ENCODE data around the gene C6. TPM values are rescaled to one million over a fixed set of nuclear protein-coding genes. Genes with fewer than 3 reads are reported as not detected.

Gene C6
- total RNA-seq, 1 donor, result 0.27 TPM

DNA sequence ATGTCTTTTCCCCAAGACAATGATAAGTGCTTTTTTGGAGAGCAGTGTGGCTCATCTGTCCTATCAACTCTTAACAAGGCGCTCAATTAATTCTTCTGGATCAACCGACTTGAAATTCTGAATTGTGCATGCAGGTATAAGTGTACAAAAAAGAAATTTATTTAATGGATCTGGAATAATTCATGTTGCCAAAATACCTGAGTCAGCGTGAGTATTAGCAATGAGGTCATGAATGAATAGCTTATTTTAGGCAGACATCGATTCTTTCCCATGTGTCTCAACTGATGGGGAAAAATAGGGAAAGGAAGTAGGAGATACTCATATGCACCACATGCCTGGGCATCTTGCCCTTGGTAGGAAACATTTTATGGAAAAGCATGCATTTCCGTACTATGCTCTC is 68.0 kb downstream of the C6 start:
- TF ChIP-seq, protein P1, sequence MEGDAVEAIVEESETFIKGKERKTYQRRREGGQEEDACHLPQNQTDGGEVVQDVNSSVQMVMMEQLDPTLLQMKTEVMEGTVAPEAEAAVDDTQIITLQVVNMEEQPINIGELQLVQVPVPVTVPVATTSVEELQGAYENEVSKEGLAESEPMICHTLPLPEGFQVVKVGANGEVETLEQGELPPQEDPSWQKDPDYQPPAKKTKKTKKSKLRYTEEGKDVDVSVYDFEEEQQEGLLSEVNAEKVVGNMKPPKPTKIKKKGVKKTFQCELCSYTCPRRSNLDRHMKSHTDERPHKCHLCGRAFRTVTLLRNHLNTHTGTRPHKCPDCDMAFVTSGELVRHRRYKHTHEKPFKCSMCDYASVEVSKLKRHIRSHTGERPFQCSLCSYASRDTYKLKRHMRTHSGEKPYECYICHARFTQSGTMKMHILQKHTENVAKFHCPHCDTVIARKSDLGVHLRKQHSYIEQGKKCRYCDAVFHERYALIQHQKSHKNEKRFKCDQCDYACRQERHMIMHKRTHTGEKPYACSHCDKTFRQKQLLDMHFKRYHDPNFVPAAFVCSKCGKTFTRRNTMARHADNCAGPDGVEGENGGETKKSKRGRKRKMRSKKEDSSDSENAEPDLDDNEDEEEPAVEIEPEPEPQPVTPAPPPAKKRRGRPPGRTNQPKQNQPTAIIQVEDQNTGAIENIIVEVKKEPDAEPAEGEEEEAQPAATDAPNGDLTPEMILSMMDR (IDR thresholded peaks at IDR 0.05; ENCODE audit: insufficient read depth, low read length), result no peak
- H3K4me3 ChIP-seq (ENCODE audit: low read depth, low read length), result no peak overlapping the region
- DNase-seq (ENCODE audit: low read depth), result no peak

DNA sequence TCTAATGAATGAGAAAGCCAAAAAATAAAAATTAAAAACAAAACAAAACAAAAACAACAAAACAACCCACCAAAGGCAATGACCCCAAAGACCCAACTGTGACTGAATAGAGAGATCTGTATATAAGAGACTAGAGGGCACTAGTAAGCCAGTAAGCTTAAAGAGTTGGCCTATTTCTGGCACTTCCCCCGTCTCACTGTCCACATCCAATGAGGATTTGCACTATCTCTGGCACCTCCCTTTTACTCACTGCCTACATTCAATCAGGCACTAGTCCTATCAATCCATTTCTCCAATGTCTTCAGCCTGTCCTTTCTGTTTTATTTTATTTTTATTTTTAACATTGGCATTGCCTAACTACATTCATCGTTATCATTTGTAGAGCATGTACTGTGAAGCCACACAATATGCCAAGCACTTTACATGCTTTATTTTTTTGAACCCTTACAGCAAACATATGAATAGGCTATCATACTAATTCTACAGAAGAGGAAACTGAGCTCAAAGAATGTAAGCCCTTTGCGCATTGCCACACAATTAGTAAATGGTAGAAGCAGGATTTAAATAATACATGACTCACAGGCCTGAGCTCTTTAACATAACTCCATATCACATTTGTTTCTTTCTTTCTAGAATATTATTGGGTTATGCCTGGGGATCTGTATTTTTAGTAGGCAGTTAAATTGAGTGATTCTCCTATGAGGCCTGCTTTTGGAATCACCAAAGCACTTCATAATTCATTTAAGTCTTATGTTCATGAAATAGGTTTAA is 70.0 kb downstream of the C6 start:
- DNase-seq (ENCODE audit: low read depth), result no peak
- H3K4me3 ChIP-seq (ENCODE audit: low read depth, low read length), result no peak overlapping the region
- TF ChIP-seq, protein P1 (IDR thresholded peaks at IDR 0.05; ENCODE audit: insufficient read depth, low read length), result no peak

DNA sequence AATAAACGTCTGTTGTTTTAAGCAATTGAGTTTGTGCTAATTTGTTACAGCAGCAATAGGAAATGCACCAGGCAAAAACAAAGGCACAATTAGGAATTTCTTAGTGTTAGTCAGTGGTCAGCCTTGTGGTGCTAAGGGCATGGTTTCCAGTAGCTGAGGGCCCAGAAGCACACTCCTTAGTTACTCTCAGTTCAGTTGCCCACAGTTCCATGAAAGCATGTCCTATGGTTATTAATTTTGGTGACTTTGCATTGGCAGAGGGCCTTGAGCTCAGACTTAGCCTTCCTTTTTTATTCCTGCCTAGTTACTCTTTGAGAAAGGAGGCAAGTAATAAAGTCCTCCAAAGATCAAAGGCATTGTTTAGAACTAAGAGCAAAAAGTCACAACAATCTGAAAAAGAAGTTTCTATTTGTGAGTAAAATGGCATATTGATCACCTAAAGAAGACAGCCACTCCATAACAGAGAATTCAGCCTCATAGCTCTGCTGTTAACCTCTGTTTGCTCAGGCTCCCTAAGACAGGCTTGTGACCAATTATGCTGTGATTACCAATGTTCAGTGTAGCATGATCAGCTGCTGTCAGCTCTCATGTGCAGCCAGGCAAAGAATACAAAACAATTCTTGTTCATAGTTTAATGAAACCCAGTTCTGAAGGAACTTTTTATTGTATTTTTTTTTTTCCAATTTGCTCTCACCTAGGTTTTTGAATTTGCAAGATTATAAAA is 85.2 kb downstream of the C6 start:
- DNase-seq (ENCODE audit: low read depth), result no peak

DNA sequence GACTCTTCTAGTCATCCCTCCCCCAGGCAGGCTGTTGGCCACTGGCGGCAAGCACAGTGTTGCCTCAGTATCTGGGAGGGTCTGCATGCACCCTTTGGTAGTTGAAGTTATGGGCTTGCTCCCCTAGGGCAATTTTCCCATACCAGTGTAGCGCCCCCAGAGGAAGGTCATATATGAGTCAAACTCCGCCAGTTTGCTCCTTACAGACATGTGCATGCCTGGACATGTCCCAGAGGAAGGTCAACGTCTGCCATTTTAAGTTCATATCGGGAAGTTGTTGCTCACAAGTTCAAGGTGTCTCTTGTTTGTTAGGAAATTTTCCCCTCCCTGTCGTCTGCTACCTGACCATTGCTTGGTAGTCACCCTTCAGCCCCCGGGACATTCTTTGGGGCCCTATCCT is 90.9 kb downstream of the C6 start:
- DNase-seq (ENCODE audit: low read depth), result no peak
- H3K4me3 ChIP-seq (ENCODE audit: low read depth, low read length), result no peak overlapping the region
- TF ChIP-seq, protein P1 (IDR thresholded peaks at IDR 0.05; ENCODE audit: insufficient read depth, low read length), result no peak

More for the DNA sequence above, 85.2 kb downstream of the C6 start:
- TF ChIP-seq, protein P1 (IDR thresholded peaks at IDR 0.05; ENCODE audit: insufficient read depth, low read length), result no peak
- H3K4me3 ChIP-seq (ENCODE audit: low read depth, low read length), result no peak overlapping the region

DNA sequence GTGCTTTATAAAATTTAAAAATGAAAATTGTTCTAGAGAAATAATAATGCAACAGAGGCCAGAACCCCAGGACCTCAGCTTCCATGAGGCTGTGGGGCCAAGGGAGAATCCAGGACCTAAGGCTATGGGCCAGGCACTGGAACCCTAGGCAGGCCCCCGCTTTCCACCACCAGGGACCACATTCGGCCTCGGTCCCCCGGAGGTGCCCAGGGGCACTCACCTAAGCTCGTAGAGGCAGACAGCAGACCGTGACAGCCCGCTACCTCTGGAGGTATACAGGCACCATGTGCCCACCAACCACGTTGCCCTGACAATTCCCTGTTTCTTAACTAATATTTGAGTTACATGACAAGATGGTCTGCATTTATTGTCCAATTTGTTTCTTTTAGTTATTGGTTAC is 92.7 kb downstream of the C6 start:
- no peak for DNase-seq (ENCODE audit: low read depth)
- TF ChIP-seq, protein P1 (IDR thresholded peaks at IDR 0.05; ENCODE audit: insufficient read depth, low read length), result no peak
- H3K4me3 ChIP-seq (ENCODE audit: low read depth, low read length), result no peak overlapping the region

DNA sequence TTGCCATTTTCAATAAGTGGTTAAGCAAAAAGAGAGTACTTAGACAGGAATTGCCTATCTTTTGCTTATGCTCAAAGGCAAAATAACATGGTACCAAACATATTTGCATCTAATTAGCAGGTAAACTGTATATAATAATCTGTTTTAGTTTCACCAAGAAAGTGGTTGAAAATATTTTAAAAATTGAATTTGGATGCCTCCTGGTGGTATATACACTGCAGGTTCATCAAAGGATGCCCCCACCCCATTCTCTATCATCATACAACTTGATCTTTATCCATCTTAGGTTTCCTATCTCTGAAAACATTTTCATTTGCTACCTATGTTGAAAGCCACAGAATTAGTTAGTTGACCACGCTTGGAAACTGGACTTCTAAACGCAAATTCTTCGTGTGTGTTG is 95.2 kb downstream of the C6 start:
- TF ChIP-seq, protein P1 (IDR thresholded peaks at IDR 0.05; ENCODE audit: insufficient read depth, low read length), result no peak
- H3K4me3 ChIP-seq (ENCODE audit: low read depth, low read length), result no peak overlapping the region
- no peak for DNase-seq (ENCODE audit: low read depth)

Measured in fibroblast of the aortic adventitia (primary cell).